ENCODE results near the gene ATP2A3. TPM values are rescaled to one million over a fixed set of nuclear protein-coding genes. Genes with fewer than 3 reads are reported as not detected.

ATP2A3 gene
- total and polyA plus RNA-seq, 2 donors (not counting 3 experiments of a cell fraction or from before 2014, with no cell fraction given) = 0.37 to 0.55 TPM

- CTCF ChIA-PET = interaction anchor here (1.1 to 1.4 kb wide), 2 partner anchors 9 to 47 kb away, joined by 3 to 6 read pairs; no protein-coding TSS in a partner anchor
- intact Hi-C loops (cut with micrococcal nuclease) = no loop called here
- Histone ChIP-seq H3K4me3 (replicated peaks in 1 of 3; ENCODE audit: insufficient read depth in 1 of 3, low read depth in 1 of 3, low read length in 3 of 3) (no peak overlapping the region), H3K27me3 (ENCODE audit: control insufficient read depth in 2 of 2, insufficient read depth in 2 of 2, low read length in 2 of 2) (no peaks in the 10 kb centered on the region), H3K4me1 (ENCODE audit: control insufficient read depth, extremely low read depth, insufficient read depth, low read length) (peaks cover 45% of the 10 kb centered on the region), H3K9me3 (replicated peaks; ENCODE audit: control insufficient read depth, insufficient read depth, low read length) (peaks cover 2% of the 10 kb centered on the region), H3K79me2 (ENCODE audit: control insufficient read depth, insufficient read depth, low read length) (no peaks in the 10 kb centered on the region), H3K9ac (replicated peaks; ENCODE audit: extremely low read depth, insufficient read depth, low read length) (no peak overlapping the region), H3K9me1 (replicated peaks; ENCODE audit: control insufficient read depth, extremely low read depth, insufficient read depth, low read length) (no peaks in the 10 kb centered on the region), H3K36me3 (ENCODE audit: control insufficient read depth in 2 of 2, extremely low read depth in 1 of 2, insufficient read depth in 2 of 2, low read length in 2 of 2) (no peaks in the 10 kb centered on the region), H4K20me1 (replicated peaks; ENCODE audit: control insufficient read depth, extremely low read depth, insufficient read depth, low read length) (no peaks in the 10 kb centered on the region), H3K4me2 (ENCODE audit: insufficient read depth, low read length) (no peak overlapping the region), H3K27ac (ENCODE audit: insufficient read depth, low read depth, low read length) (no peak overlapping the region), H2AFZ (ENCODE audit: low read depth, low read length) (no peak overlapping the region)
- no peak for DNase-seq (ENCODE audit: low read depth, low spot score)
- no peak for FAIRE-seq
- BruUV-seq (replicated peaks) = no TSS peak
- POLR2A ChIA-PET = no interaction called here
- dilution Hi-C loops (cut with MboI; ENCODE audit: extremely low pct_ligation_motif_present, low sequenced_read_pairs) = no loop called here
- TF ChIP-seq GATA2 (IDR thresholded peaks at IDR 0.05; ENCODE audit: insufficient read depth, insufficient read length, low read depth, low read length) (no peak), FOS (IDR thresholded peaks at IDR 0.05; ENCODE audit: borderline replicate concordance, insufficient read depth, low read length) (no peak), EZH2 (IDR thresholded peaks at IDR 0.05; ENCODE audit: borderline replicate concordance, low read depth, low read length, severe bottlenecking) (no peak), MYC (IDR thresholded peaks at IDR 0.05; ENCODE audit: low read depth, low read length) (no peak), JUN (IDR thresholded peaks at IDR 0.05; ENCODE audit: borderline replicate concordance, insufficient read depth, insufficient read length, low read depth) (no peak), POLR2AphosphoS5 (IDR thresholded peaks at IDR 0.05; ENCODE audit: insufficient read depth, low read depth, low read length) (no peak), MAX (IDR thresholded peaks at IDR 0.05; ENCODE audit: insufficient read depth, insufficient read length) (no peak)
- TF ChIP-seq, protein P1, sequence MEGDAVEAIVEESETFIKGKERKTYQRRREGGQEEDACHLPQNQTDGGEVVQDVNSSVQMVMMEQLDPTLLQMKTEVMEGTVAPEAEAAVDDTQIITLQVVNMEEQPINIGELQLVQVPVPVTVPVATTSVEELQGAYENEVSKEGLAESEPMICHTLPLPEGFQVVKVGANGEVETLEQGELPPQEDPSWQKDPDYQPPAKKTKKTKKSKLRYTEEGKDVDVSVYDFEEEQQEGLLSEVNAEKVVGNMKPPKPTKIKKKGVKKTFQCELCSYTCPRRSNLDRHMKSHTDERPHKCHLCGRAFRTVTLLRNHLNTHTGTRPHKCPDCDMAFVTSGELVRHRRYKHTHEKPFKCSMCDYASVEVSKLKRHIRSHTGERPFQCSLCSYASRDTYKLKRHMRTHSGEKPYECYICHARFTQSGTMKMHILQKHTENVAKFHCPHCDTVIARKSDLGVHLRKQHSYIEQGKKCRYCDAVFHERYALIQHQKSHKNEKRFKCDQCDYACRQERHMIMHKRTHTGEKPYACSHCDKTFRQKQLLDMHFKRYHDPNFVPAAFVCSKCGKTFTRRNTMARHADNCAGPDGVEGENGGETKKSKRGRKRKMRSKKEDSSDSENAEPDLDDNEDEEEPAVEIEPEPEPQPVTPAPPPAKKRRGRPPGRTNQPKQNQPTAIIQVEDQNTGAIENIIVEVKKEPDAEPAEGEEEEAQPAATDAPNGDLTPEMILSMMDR (IDR thresholded peaks at IDR 0.05; ENCODE audit: extremely low read depth in 1 of 2, insufficient read depth in 1 of 2, low read depth in 1 of 2, low read length in 2 of 2) = no peak
Observed at GRCh38 chr17:3981455-3981854, 17.2 kb upstream of the ATP2A3 start.
